ENCODE data around the gene ITPKC. TPM values are rescaled to one million over a fixed set of nuclear protein-coding genes. Genes with fewer than 3 reads are reported as not detected.
A peak's percentile ranks its signal among the peaks of the same experiment; 100 is the strongest.

ITPKC gene
- total RNA-seq, 1 donor from 2014 or later, result 13.8 TPM

DNA sequence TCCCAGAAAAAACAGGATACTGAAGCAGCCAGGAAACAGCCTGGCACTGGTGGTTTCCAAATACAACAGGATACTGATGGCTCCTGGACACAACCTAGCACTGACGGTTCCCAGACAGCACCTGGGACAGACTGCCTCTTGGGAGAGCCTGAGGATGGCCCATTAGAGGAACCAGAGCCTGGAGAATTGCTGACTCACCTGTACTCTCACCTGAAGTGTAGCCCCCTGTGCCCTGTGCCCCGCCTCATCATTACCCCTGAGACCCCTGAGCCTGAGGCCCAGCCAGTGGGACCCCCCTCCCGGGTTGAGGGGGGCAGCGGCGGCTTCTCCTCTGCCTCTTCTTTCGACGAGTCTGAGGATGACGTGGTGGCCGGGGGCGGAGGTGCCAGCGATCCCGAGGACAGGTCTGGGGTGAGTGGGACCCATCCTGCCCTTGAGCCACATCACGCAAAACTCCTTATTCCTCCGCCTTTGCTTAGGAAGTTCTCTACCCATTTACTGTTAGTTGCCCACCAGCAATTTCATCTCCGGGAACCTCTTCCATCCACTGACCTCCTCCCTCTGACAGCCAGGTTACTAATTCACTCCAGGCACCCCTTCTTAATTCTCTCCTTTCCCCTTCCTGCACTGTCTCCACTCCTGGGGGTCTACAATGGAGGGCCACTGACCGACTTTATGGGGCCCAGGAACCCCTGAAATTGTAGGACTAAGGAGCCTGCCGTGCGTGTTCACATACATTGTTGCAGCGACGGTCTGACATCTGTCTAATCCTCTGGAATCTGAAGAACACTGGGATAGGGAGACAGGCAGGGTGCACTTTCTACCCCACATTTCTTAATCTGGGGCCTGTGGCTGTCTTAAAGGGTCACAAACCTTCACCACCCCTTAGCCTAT, 1.2 kb downstream of the ITPKC start:
- DNase-seq, result no peak
- Mint-ChIP-seq H3K27me3 (ENCODE audit: unreplicated experiment) (peaks cover 9% of the 10 kb centered on the region), H3K4me1 (ENCODE audit: low read depth, unreplicated experiment) (peaks cover 24% of the 10 kb centered on the region), H3K36me3 (ENCODE audit: unreplicated experiment) (no peaks in the 10 kb centered on the region), H3K4me3 (ENCODE audit: unreplicated experiment) (peak overlapping the region; percentile 91), H3K27ac (ENCODE audit: unreplicated experiment) (peak overlapping the region; percentile 90), H3K9me3 (ENCODE audit: unreplicated experiment) (peaks cover 16% of the 10 kb centered on the region)
- TF ChIP-seq CTCF (IDR thresholded peaks at IDR 0.05; ENCODE audit: partially characterized antibody, unreplicated experiment), result no peak

DNA sequence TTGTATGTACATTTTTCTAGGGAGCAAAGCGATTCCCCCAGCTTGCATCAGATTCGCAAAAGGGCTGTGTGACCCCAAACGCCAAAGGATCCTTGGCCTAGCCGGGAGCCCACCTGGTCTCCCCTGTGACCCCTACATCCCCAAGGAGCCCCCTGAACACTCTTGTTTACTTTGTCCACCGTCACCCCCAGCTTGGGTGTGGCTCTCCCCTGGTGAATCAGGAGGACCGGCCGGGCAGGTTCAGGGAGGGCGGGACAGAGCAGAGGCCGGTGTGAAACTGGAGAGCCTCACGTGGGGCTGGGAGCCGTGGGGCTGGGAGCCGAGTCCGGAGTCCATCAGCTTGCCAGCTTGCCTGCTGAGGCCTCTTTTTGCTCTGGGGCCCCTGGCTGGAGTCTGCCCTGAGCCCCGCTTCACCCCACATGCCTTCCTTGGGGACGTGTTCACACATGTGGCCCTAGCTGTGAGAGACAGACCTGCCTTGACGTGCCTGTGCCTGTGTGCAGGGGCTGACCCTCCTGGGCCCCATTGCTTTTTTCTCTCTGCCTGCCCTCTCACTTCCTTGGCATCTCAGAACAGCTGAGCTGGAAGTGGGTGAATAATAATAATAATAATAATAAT, 2.0 kb downstream of the ITPKC start:
- DNase-seq, result peak; percentile 54

GRCh38 chr19:40719414-40719894, 2.5 kb downstream of the ITPKC start:
- H3K27me3 Mint-ChIP-seq (ENCODE audit: unreplicated experiment), result peaks cover 7% of the 10 kb centered on the region
- no peak overlapping the region for H3K27ac Mint-ChIP-seq (ENCODE audit: unreplicated experiment)
- peak overlapping the region; percentile 91 for H3K4me3 Mint-ChIP-seq (ENCODE audit: unreplicated experiment)
- DNase-seq, result no peak
- H3K4me1 Mint-ChIP-seq (ENCODE audit: low read depth, unreplicated experiment), result peaks cover 21% of the 10 kb centered on the region
- no peak for TF ChIP-seq CTCF (IDR thresholded peaks at IDR 0.05; ENCODE audit: partially characterized antibody, unreplicated experiment)
- peaks cover 22% of the 10 kb centered on the region for H3K9me3 Mint-ChIP-seq (ENCODE audit: unreplicated experiment)
- H3K36me3 Mint-ChIP-seq (ENCODE audit: unreplicated experiment), result no peaks in the 10 kb centered on the region

More for the DNA sequence above, 2.0 kb downstream of the ITPKC start:
- peak overlapping the region; percentile 91 for H3K4me3 Mint-ChIP-seq (ENCODE audit: unreplicated experiment)
- H3K27me3 Mint-ChIP-seq (ENCODE audit: unreplicated experiment), result peaks cover 7% of the 10 kb centered on the region
- TF ChIP-seq CTCF (IDR thresholded peaks at IDR 0.05; ENCODE audit: partially characterized antibody, unreplicated experiment), result no peak
- H3K4me1 Mint-ChIP-seq (ENCODE audit: low read depth, unreplicated experiment), result peaks cover 22% of the 10 kb centered on the region
- no peaks in the 10 kb centered on the region for H3K36me3 Mint-ChIP-seq (ENCODE audit: unreplicated experiment)
- H3K27ac Mint-ChIP-seq (ENCODE audit: unreplicated experiment), result peak overlapping the region; percentile 90
- peaks cover 18% of the 10 kb centered on the region for H3K9me3 Mint-ChIP-seq (ENCODE audit: unreplicated experiment)

GRCh38 chr19:40721140-40721486, 4.2 kb downstream of the ITPKC start:
- TF ChIP-seq CTCF (IDR thresholded peaks at IDR 0.05; ENCODE audit: partially characterized antibody, unreplicated experiment), result no peak
- Mint-ChIP-seq H3K27me3 (ENCODE audit: unreplicated experiment) (peaks cover 2% of the 10 kb centered on the region), H3K4me1 (ENCODE audit: low read depth, unreplicated experiment) (peaks cover 10% of the 10 kb centered on the region), H3K36me3 (ENCODE audit: unreplicated experiment) (no peaks in the 10 kb centered on the region), H3K9me3 (ENCODE audit: unreplicated experiment) (peaks cover 18% of the 10 kb centered on the region), H3K27ac (ENCODE audit: unreplicated experiment) (no peak overlapping the region), H3K4me3 (ENCODE audit: unreplicated experiment) (peak overlapping the region; percentile 82)
- DNase-seq, result no peak
